GM23338 (cell line): ENCODE results near the gene TOX2. TPM values are rescaled to one million over a fixed set of nuclear protein-coding genes. Genes with fewer than 3 reads are reported as not detected.

Experiments
- ATAC-seq: fragments of 200-7000 bp; cut with Tn5 transposase; 3 replicates; pipeline ENCODE4 v1.9.1; 2020
- DNase-seq: peaks from one replicate; pipeline ENCODE4 v3.0.0-alpha.2; 2015; ENCODE audit warnings: low spot score
- H2AFZ ChIP-seq: fragments of 200-600 bp; sonication (generic); 2 replicates; pipeline ENCODE4 v1.8.0; 2016; ENCODE audit warnings: antibody characterized with exemption, mild to moderate bottlenecking, moderate library complexity
- H3F3A ChIP-seq: fragments of 200-600 bp; sonication (generic); replicated peaks from 2 replicates; pipeline ENCODE4 v1.8.0; 2017; ENCODE audit warnings: antibody characterized with exemption, mixed run types, low read depth
- H3K27ac ChIP-seq: fragments of 200-600 bp; sonication (generic); 2 replicates; pipeline ENCODE4 v1.6.1; 2016; ENCODE audit warnings: low read depth
- H3K27me3 ChIP-seq: fragments of 200-600 bp; sonication (generic); 2 replicates; pipeline ENCODE4 v1.8.0; 2016; ENCODE audit warnings: mild to moderate bottlenecking, mixed run types, moderate library complexity; ENCODE audit not compliant: insufficient read depth
- H3K36me3 ChIP-seq: fragments of 200-600 bp; sonication (generic); 2 replicates; pipeline ENCODE4 v1.8.0; 2016; ENCODE audit warnings: mild to moderate bottlenecking; ENCODE audit not compliant: insufficient read depth
- H3K4me1 ChIP-seq: fragments of 200-600 bp; sonication (generic); 2 replicates; pipeline ENCODE4 v1.8.0; 2016; ENCODE audit warnings: mild to moderate bottlenecking, moderate library complexity; ENCODE audit not compliant: insufficient read depth
- H3K4me2 ChIP-seq: fragments of 200-600 bp; sonication (generic); 2 replicates; pipeline ENCODE4 v1.7.1; 2017; ENCODE audit warnings: mixed run types
- H3K4me3 ChIP-seq: fragments of 200-600 bp; sonication (generic); 2 replicates; pipeline ENCODE4 v1.6.1; 2016; ENCODE audit warnings: mixed run types
- H3K79me2 ChIP-seq: fragments of 200-600 bp; sonication (generic); replicated peaks from 2 replicates; pipeline ENCODE4 v1.8.0; 2017; ENCODE audit warnings: mild to moderate bottlenecking; ENCODE audit not compliant: insufficient read depth
- H3K9me2 ChIP-seq: fragments of 200-600 bp; sonication (generic); 2 replicates; pipeline ENCODE4 v1.8.0; 2017; ENCODE audit not compliant: insufficient read depth
- H4K20me1 ChIP-seq: fragments of 200-600 bp; sonication (generic); replicated peaks from 2 replicates; pipeline ENCODE4 v1.8.0; 2017; ENCODE audit warnings: mild to moderate bottlenecking; ENCODE audit not compliant: insufficient read depth
- H3K27ac Mint-ChIP-seq: 2 replicates; pipeline ENCODE4 v1.8.0; 2020; ENCODE audit warnings: inconsistent platforms, mild to moderate bottlenecking, moderate library complexity, mixed read lengths
- H3K27me3 Mint-ChIP-seq: 3 replicates; pipeline ENCODE4 v1.8.0; 2022; ENCODE audit warnings: low read depth, mild to moderate bottlenecking, moderate library complexity, mixed read lengths, inconsistent platforms; ENCODE audit not compliant: insufficient read depth, poor library complexity
- H3K36me3 Mint-ChIP-seq: 3 replicates; pipeline ENCODE4 v1.8.0; 2021; ENCODE audit warnings: low read depth, mild to moderate bottlenecking, inconsistent platforms, moderate library complexity, mixed read lengths
- H3K4me1 Mint-ChIP-seq: 3 replicates; pipeline ENCODE4 v1.8.0; 2020; ENCODE audit warnings: mild to moderate bottlenecking, inconsistent platforms, mixed read lengths
- H3K4me3 Mint-ChIP-seq: 3 replicates; pipeline ENCODE4 v1.8.0; 2021; ENCODE audit warnings: moderate library complexity, mild to moderate bottlenecking, inconsistent platforms, mixed read lengths
- H3K9me3 Mint-ChIP-seq: 3 replicates; pipeline ENCODE4 v1.8.0; 2020; ENCODE audit warnings: moderate library complexity, mild to moderate bottlenecking, inconsistent platforms, mixed read lengths
- CREB1 ChIP-seq: fragments of 250-450 bp; sonication (Bioruptor Pico); IDR thresholded peaks from 2 replicates; pipeline ENCODE4 v1.5.0; 2020; ENCODE audit warnings: low read depth, mild to moderate bottlenecking, moderate library complexity
- EZH2 ChIP-seq: fragments of 200-600 bp; sonication (generic); IDR thresholded peaks from one replicate; pipeline ENCODE4 v1.8.0; 2017; ENCODE audit warnings: antibody characterized with exemption, mild to moderate bottlenecking, low read depth; ENCODE audit not compliant: unreplicated experiment
- EZH2phosphoT487 ChIP-seq: fragments of 200-600 bp; sonication (generic); IDR thresholded peaks from one replicate; pipeline ENCODE4 v1.8.1; 2018; ENCODE audit warnings: antibody characterized with exemption; ENCODE audit not compliant: unreplicated experiment
- JUNB ChIP-seq: IDR thresholded peaks from one replicate; pipeline ENCODE4 v1.6.1; 2016; ENCODE audit warnings: antibody characterized with exemption; ENCODE audit not compliant: unreplicated experiment
- NANOG ChIP-seq: IDR thresholded peaks from 2 replicates; pipeline ENCODE4 v1.6.1; 2016; ENCODE audit warnings: antibody characterized with exemption, borderline replicate concordance
- STAT1 ChIP-seq: IDR thresholded peaks from one replicate; pipeline ENCODE4 v1.6.1; 2016; ENCODE audit warnings: antibody characterized with exemption; ENCODE audit not compliant: unreplicated experiment
- ZNF114 ChIP-seq: fragments of 250-450 bp; sonication (Bioruptor Pico); IDR thresholded peaks from 2 replicates; pipeline ENCODE4 v1.5.0; 2020; ENCODE audit warnings: mild to moderate bottlenecking, moderate library complexity
- ZNF331 ChIP-seq: fragments of 250-450 bp; sonication (Bioruptor Pico); IDR thresholded peaks from 2 replicates; pipeline ENCODE4 v1.5.0; 2020; ENCODE audit warnings: low read depth, mild to moderate bottlenecking, moderate library complexity
- polyA plus RNA-seq: library from polyadenylated mRNA; unstranded; fragments of >200 nt; fragmentation: Nextera tagmentation; extraction: Ambion mirVana; gene quantifications from 2 replicates; pipeline ENCODE4 v1.2.1, GENCODE V29; 2016
- total RNA-seq: library from RNA; depleted of rRNA; stranded (reverse); fragments of >200 nt; shearing (Covaris generic); gene quantifications from 2 replicates; pipeline ENCODE4 v1.2.3, GENCODE V29; 2014
- TF ChIP-seq, protein P1 (sequence below): fragments of 250-450 bp; sonication (Bioruptor Pico); IDR thresholded peaks from 2 replicates; pipeline ENCODE4 v1.5.0; 2020; ENCODE audit warnings: mild to moderate bottlenecking, moderate library complexity
- TF ChIP-seq, protein P2 (sequence below): IDR thresholded peaks from 2 replicates; pipeline ENCODE4 v1.6.1; 2016; ENCODE audit warnings: antibody characterized with exemption
- TF ChIP-seq, protein P3 (sequence below): IDR thresholded peaks from one replicate; pipeline ENCODE4 v1.6.1; 2018; ENCODE audit warnings: antibody characterized with exemption; ENCODE audit not compliant: unreplicated experiment
- TF ChIP-seq, protein P4 (sequence below), 2 experiments: fragments of 200-600 bp in 1 of 2; sonication (generic) in 1 of 2; conservative IDR thresholded peaks; 2 replicates each; pipeline versions ENCODE4 v1.5.1 to v1.6.1; 2016 to 2017; ENCODE audit warnings: antibody characterized with exemption in 2 of 2, low read depth in 2 of 2, mild to moderate bottlenecking in 2 of 2, moderate library complexity in 1 of 2

The TOX2 gene
- total and polyA plus RNA-seq, 2 experiments from 2014 or later = 1.4 to 1.5 TPM

DNA sequence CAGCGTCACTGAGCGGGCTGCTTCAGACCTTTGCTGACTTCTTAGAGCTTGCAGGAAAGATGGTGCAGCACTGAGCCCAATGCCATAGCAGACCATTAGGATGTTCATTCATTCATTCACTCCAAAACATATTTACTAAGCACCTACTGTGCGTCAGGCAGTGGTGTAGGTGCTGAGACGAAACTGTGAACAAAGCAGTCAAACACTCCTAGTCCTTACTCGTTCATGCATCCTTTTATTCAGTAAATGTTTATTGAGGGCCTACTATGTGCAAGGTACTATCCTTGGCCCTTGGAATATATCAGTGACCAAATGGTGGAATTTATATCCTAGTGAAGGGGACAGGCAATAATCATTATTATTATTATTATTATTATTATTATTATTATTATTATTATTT is 76.6 kb downstream of the TOX2 start (continued):
- TF ChIP-seq, protein P1, sequence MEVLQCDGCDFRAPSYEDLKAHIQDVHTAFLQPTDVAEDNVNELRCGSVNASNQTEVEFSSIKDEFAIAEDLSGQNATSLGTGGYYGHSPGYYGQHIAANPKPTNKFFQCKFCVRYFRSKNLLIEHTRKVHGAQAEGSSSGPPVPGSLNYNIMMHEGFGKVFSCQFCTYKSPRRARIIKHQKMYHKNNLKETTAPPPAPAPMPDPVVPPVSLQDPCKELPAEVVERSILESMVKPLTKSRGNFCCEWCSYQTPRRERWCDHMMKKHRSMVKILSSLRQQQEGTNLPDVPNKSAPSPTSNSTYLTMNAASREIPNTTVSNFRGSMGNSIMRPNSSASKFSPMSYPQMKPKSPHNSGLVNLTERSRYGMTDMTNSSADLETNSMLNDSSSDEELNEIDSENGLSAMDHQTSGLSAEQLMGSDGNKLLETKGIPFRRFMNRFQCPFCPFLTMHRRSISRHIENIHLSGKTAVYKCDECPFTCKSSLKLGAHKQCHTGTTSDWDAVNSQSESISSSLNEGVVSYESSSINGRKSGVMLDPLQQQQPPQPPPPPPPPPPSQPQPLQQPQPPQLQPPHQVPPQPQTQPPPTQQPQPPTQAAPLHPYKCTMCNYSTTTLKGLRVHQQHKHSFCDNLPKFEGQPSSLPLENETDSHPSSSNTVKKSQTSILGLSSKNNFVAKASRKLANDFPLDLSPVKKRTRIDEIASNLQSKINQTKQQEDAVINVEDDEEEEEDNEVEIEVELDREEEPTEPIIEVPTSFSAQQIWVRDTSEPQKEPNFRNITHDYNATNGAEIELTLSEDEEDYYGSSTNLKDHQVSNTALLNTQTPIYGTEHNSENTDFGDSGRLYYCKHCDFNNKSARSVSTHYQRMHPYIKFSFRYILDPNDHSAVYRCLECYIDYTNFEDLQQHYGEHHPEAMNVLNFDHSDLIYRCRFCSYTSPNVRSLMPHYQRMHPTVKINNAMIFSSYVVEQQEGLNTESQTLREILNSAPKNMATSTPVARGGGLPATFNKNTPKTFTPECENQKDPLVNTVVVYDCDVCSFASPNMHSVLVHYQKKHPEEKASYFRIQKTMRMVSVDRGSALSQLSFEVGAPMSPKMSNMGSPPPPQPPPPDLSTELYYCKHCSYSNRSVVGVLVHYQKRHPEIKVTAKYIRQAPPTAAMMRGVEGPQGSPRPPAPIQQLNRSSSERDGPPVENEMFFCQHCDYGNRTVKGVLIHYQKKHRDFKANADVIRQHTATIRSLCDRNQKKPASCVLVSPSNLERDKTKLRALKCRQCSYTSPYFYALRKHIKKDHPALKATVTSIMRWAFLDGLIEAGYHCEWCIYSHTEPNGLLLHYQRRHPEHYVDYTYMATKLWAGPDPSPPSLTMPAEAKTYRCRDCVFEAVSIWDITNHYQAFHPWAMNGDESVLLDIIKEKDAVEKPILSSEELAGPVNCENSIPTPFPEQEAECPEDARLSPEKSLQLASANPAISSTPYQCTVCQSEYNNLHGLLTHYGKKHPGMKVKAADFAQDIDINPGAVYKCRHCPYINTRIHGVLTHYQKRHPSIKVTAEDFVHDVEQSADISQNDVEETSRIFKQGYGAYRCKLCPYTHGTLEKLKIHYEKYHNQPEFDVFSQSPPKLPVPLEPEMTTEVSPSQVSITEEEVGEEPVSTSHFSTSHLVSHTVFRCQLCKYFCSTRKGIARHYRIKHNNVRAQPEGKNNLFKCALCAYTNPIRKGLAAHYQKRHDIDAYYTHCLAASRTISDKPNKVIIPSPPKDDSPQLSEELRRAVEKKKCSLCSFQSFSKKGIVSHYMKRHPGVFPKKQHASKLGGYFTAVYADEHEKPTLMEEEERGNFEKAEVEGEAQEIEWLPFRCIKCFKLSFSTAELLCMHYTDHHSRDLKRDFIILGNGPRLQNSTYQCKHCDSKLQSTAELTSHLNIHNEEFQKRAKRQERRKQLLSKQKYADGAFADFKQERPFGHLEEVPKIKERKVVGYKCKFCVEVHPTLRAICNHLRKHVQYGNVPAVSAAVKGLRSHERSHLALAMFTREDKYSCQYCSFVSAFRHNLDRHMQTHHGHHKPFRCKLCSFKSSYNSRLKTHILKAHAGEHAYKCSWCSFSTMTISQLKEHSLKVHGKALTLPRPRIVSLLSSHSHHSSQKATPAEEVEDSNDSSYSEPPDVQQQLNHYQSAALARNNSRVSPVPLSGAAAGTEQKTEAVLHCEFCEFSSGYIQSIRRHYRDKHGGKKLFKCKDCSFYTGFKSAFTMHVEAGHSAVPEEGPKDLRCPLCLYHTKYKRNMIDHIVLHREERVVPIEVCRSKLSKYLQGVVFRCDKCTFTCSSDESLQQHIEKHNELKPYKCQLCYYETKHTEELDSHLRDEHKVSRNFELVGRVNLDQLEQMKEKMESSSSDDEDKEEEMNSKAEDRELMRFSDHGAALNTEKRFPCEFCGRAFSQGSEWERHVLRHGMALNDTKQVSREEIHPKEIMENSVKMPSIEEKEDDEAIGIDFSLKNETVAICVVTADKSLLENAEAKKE (CRISPR knock-in tag) = no peak

DNA sequence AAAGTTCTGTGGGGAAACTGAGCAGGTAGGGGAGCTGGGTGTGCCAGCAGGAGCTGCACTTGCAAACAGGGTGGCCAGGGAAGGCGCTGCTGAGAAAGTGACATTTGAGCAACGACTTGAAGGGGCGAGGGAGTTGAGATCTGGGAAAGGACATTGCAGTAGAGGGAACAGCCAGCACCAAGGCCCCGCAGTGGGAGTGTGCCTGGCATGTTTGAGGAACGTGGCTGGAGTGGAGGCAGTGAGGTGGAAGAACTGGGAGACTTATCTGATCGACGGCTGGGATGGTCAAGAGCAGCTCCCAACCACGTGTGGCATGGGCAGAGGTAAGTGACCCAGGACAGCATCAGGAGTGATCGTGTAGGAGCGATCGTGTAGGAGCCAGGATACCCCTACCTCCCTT is 77.3 kb downstream of the TOX2 start:
- Histone ChIP-seq H2AFZ (no peak overlapping the region), H4K20me1 (no peaks in the 10 kb centered on the region), H3K27me3 (no peaks in the 10 kb centered on the region), H3K4me2 (no peak overlapping the region), H3K4me3 (no peak overlapping the region), H3K4me1 (no peaks in the 10 kb centered on the region), H3K36me3 (no peaks in the 10 kb centered on the region), H3K79me2 (no peaks in the 10 kb centered on the region), H3K9me2 (no peaks in the 10 kb centered on the region), H3K27ac (no peak overlapping the region), H3F3A (no peaks in the 10 kb centered on the region)
- H3K4me1 Mint-ChIP-seq = no peaks in the 10 kb centered on the region
- H3K36me3 Mint-ChIP-seq = no peaks in the 10 kb centered on the region
- no peak overlapping the region for H3K27ac Mint-ChIP-seq
- H3K4me3 Mint-ChIP-seq = no peak overlapping the region
- DNase-seq (no peak), ATAC-seq (no peak)
- peaks cover 6% of the 10 kb centered on the region; the same call in 1 of the 3 replicates for H3K9me3 Mint-ChIP-seq
- H3K27me3 Mint-ChIP-seq = peaks cover 6% of the 10 kb centered on the region
- no peak for TF ChIP-seq ZNF114 (CRISPR knock-in tag)
- no peak for TF ChIP-seq JUNB
- TF ChIP-seq EZH2phosphoT487 = no peak
- TF ChIP-seq, protein P2, sequence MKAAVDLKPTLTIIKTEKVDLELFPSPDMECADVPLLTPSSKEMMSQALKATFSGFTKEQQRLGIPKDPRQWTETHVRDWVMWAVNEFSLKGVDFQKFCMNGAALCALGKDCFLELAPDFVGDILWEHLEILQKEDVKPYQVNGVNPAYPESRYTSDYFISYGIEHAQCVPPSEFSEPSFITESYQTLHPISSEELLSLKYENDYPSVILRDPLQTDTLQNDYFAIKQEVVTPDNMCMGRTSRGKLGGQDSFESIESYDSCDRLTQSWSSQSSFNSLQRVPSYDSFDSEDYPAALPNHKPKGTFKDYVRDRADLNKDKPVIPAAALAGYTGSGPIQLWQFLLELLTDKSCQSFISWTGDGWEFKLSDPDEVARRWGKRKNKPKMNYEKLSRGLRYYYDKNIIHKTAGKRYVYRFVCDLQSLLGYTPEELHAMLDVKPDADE = no peak
- no peak for TF ChIP-seq NANOG
- TF ChIP-seq STAT1 = no peak
- TF ChIP-seq, protein P3, sequence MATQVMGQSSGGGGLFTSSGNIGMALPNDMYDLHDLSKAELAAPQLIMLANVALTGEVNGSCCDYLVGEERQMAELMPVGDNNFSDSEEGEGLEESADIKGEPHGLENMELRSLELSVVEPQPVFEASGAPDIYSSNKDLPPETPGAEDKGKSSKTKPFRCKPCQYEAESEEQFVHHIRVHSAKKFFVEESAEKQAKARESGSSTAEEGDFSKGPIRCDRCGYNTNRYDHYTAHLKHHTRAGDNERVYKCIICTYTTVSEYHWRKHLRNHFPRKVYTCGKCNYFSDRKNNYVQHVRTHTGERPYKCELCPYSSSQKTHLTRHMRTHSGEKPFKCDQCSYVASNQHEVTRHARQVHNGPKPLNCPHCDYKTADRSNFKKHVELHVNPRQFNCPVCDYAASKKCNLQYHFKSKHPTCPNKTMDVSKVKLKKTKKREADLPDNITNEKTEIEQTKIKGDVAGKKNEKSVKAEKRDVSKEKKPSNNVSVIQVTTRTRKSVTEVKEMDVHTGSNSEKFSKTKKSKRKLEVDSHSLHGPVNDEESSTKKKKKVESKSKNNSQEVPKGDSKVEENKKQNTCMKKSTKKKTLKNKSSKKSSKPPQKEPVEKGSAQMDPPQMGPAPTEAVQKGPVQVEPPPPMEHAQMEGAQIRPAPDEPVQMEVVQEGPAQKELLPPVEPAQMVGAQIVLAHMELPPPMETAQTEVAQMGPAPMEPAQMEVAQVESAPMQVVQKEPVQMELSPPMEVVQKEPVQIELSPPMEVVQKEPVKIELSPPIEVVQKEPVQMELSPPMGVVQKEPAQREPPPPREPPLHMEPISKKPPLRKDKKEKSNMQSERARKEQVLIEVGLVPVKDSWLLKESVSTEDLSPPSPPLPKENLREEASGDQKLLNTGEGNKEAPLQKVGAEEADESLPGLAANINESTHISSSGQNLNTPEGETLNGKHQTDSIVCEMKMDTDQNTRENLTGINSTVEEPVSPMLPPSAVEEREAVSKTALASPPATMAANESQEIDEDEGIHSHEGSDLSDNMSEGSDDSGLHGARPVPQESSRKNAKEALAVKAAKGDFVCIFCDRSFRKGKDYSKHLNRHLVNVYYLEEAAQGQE = no peak
- no peak for TF ChIP-seq CREB1 (CRISPR knock-in tag)
- TF ChIP-seq ZNF331 (CRISPR knock-in tag) = no peak
- TF ChIP-seq EZH2 = no peak
- TF ChIP-seq, protein P4, sequence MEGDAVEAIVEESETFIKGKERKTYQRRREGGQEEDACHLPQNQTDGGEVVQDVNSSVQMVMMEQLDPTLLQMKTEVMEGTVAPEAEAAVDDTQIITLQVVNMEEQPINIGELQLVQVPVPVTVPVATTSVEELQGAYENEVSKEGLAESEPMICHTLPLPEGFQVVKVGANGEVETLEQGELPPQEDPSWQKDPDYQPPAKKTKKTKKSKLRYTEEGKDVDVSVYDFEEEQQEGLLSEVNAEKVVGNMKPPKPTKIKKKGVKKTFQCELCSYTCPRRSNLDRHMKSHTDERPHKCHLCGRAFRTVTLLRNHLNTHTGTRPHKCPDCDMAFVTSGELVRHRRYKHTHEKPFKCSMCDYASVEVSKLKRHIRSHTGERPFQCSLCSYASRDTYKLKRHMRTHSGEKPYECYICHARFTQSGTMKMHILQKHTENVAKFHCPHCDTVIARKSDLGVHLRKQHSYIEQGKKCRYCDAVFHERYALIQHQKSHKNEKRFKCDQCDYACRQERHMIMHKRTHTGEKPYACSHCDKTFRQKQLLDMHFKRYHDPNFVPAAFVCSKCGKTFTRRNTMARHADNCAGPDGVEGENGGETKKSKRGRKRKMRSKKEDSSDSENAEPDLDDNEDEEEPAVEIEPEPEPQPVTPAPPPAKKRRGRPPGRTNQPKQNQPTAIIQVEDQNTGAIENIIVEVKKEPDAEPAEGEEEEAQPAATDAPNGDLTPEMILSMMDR (conservative IDR thresholded peaks at IDR 0.05; ENCODE audit: low read depth in 2 of 2) = no peak
